ENCODE measurements around the gene CLMP. TPM values are rescaled to one million over a fixed set of nuclear protein-coding genes. Genes with fewer than 3 reads are reported as not detected.

CLMP gene
- total and polyA plus RNA-seq, 9 donors: 11.9 to 70.5 (median 25.3) TPM

DNA sequence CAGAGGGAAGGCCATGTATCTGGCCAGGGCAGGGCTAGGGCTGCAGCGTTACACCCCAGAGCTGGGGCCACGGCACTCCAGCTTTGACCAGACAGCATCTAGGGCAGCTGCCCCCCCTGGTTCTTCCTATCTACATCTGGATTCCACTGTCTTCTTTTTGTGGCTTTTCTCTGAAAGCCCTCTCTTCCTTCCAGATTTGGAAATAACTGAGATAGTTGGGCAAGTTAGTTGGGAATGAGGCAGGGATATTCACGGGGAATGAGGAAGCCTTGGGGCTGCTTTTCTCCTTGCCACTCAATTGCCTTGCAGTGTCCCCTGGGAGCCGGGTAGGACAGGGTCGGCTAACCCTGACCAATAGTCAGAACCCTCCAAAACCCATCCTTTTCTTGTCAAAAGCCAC is 26.8 kb downstream of the CLMP start:
- H3K4me3 ChIP-seq: no peak overlapping the region
- intact Hi-C loops (cut with DNase I): loop anchor here in 1 of 4 donors (10.0 kb wide), 1 partner anchor 67 kb away; no protein-coding TSS in a partner anchor
- WGBS, 3 donors: 55 to 77% (median 76%) methylated on average over 5 of the region's 5 CpGs
- no peaks in the 10 kb centered on the region for H3K27me3 ChIP-seq
- no peak overlapping the region for H3K27ac ChIP-seq
- H3K9me3 ChIP-seq: no peaks in the 10 kb centered on the region
- no peak for DNase-seq
- TF ChIP-seq, protein P1, sequence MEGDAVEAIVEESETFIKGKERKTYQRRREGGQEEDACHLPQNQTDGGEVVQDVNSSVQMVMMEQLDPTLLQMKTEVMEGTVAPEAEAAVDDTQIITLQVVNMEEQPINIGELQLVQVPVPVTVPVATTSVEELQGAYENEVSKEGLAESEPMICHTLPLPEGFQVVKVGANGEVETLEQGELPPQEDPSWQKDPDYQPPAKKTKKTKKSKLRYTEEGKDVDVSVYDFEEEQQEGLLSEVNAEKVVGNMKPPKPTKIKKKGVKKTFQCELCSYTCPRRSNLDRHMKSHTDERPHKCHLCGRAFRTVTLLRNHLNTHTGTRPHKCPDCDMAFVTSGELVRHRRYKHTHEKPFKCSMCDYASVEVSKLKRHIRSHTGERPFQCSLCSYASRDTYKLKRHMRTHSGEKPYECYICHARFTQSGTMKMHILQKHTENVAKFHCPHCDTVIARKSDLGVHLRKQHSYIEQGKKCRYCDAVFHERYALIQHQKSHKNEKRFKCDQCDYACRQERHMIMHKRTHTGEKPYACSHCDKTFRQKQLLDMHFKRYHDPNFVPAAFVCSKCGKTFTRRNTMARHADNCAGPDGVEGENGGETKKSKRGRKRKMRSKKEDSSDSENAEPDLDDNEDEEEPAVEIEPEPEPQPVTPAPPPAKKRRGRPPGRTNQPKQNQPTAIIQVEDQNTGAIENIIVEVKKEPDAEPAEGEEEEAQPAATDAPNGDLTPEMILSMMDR (IDR thresholded peaks at IDR 0.05): no peak
- TF ChIP-seq EP300 (IDR thresholded peaks at IDR 0.05): no peak
- no peak for TF ChIP-seq POLR2A (IDR thresholded peaks at IDR 0.05)
- H3K36me3 ChIP-seq: no peaks in the 10 kb centered on the region
- H3K4me1 ChIP-seq (ENCODE audit: insufficient read depth): peaks cover 5% of the 10 kb centered on the region

DNA sequence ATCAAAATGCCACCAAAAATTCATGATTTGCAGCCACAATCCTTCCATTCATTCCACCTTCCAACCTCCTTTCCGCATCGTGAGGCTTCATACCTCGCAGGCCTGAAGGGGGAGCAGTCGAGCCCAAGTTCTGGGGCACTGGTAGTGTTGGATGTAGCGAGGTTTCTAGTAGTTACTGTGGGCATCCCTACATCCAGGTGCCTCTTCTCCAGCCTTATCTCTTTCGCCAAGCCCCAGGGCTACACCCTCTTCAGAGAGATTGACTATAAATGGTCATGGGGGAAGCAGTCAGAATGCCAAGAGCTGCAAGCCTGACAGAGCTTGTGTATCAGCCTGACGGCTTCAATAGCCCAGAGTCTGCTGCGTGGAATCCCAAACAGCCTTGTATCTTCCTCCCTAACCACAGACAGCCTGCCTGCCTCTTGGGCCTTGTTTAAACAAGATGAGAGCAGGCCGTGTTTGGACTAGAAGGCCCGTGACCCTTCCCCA is 28.9 kb downstream of the CLMP start:
- Histone ChIP-seq H3K9me3 (no peaks in the 10 kb centered on the region), H3K27me3 (no peaks in the 10 kb centered on the region), H3K36me3 (no peaks in the 10 kb centered on the region), H3K4me1 (ENCODE audit: insufficient read depth) (peaks cover 5% of the 10 kb centered on the region), H3K27ac (peak overlapping the region in 1 of 2 donors; percentile 65), H3K4me3 (no peak overlapping the region)
- TF ChIP-seq, protein P1 (IDR thresholded peaks at IDR 0.05): peak; percentile 40 to 74 (median 62)
- no peak for TF ChIP-seq EP300 (IDR thresholded peaks at IDR 0.05)
- no peak for TF ChIP-seq POLR2A (IDR thresholded peaks at IDR 0.05)
- intact Hi-C loops (cut with DNase I): loop anchor here in 1 of 4 donors (10.0 kb wide), 1 partner anchor 69 kb away; no protein-coding TSS in a partner anchor
- 7 to 14% (median 10%) methylated on average over 10 of the region's 10 CpGs for WGBS, 3 donors
- peak; percentile 77 to 90 (median 85) for DNase-seq

DNA sequence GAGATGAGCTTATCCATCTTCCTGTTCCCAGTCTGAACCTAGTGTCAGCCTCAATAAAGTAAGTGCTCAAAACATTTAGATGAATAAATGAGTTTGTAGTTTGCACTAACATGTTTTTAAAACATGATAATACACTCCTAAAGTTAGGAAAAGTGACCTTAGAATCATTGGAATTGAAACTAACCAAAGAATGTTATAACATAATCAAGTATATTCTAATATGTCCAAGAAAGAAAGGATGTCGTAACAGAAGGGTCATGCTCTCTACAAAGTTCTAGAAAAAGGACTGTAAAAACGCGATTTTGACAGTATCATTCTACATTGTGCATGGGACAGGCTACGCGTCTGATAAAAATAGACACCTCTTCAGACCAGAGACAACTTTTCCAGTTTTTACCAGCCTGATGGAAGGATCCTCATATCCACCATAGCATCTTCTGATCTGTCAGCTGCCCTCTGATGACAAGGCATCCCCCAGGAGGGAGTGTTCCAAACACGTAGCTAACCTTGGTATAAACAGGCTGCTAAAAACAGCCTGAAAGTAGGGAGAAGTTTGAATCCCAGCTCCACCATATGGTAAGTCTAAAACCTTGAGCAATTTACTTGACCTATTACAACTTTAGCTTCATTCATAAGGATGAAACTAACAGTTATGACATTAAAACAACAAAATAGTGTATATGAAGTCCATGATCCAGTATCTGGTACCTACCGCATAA is 30.2 kb downstream of the CLMP start:
- Histone ChIP-seq H3K4me1 (ENCODE audit: insufficient read depth) (peaks cover 5% of the 10 kb centered on the region), H3K27ac (peak overlapping the region in 1 of 2 donors; percentile 65), H3K4me3 (no peak overlapping the region), H3K27me3 (no peaks in the 10 kb centered on the region), H3K36me3 (no peaks in the 10 kb centered on the region), H3K9me3 (no peaks in the 10 kb centered on the region)
- intact Hi-C loops (cut with DNase I): loop anchor here in 1 of 4 donors (10.0 kb wide), 1 partner anchor 70 kb away; no protein-coding TSS in a partner anchor
- WGBS, 3 donors: 52 to 76% (median 62%) methylated on average over 7 of the region's 7 CpGs
- DNase-seq: no peak
- TF ChIP-seq, protein P1 (IDR thresholded peaks at IDR 0.05): no peak
- no peak for TF ChIP-seq EP300 (IDR thresholded peaks at IDR 0.05)
- no peak for TF ChIP-seq POLR2A (IDR thresholded peaks at IDR 0.05)

DNA sequence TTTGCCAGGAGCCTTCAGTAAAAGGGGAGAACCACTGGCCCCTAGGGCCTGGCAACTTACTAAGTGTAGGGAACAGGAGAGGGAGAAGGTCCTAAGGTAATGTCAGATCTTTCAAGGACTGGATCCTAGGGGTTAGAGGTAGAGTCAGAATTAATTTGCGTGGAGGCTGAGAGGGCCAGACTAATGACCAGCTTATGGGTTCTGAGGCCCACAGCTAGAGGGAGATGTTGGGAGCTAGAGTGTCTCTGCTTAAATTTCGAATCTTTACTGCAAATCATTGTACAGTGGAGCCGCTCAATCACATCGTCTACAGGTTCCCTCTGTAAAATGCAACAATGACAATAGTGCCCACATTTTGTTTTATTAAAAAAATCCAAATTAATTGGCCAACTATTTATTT is 31.4 kb downstream of the CLMP start:
- Histone ChIP-seq H3K9me3 (no peaks in the 10 kb centered on the region), H3K27me3 (no peaks in the 10 kb centered on the region), H3K36me3 (no peaks in the 10 kb centered on the region), H3K27ac (no peak overlapping the region), H3K4me1 (ENCODE audit: insufficient read depth) (peaks cover 5% of the 10 kb centered on the region), H3K4me3 (no peak overlapping the region)
- intact Hi-C loops (cut with DNase I): loop anchor here in 1 of 4 donors (10.0 kb wide), 1 partner anchor 71 kb away; no protein-coding TSS in a partner anchor
- 97 to 98% (median 98%) methylated on average over 4 of the region's 4 CpGs for WGBS, 3 donors
- no peak for DNase-seq
- TF ChIP-seq EP300 (IDR thresholded peaks at IDR 0.05): no peak
- no peak for TF ChIP-seq POLR2A (IDR thresholded peaks at IDR 0.05)
- TF ChIP-seq, protein P1 (IDR thresholded peaks at IDR 0.05): no peak

Data from ovary (tissue), 9 donors.